A673 (cell line): Measurements from ENCODE around the gene ALDOA. TPM values are rescaled to one million over a fixed set of nuclear protein-coding genes. Genes with fewer than 3 reads are reported as not detected.
A peak's percentile ranks its signal among the peaks of the same experiment; 100 is the strongest.

Source experiments
- BruUV-seq: library from RNA; stranded (reverse); fragments of 400-500 nt; replicated peaks from 2 replicates; lab custom pipeline; 2021; lab: Mats Ljungman, UMichigan
- CTCF ChIA-PET: fragments of 300-600 bp; sonication (Branson Sonifier 250); formaldehyde crosslinking; loops from one replicate; lab custom pipeline; 2022; ENCODE audit warnings: antibody characterized with exemption; lab: Charles Lee
- POLR2A ChIA-PET: fragments of 300-600 bp; sonication (Branson Sonifier 250); formaldehyde crosslinking; loops from one replicate; lab custom pipeline; 2022; ENCODE audit warnings: antibody characterized with exemption; ENCODE audit not compliant: low non-redundant PET; lab: Charles Lee
- DNase-seq: peaks from one replicate; pipeline ENCODE4 v3.0.0-alpha.2; 2015; ENCODE audit warnings: low spot score
- H3K27ac ChIP-seq: fragments of 200-600 bp; sonication (generic); 2 replicates; pipeline ENCODE4 v1.5.1; 2016; ENCODE audit warnings: mixed run types, low read depth, mild to moderate bottlenecking, mixed read lengths, antibody characterized with exemption, low read length; ENCODE audit not compliant: poor library complexity, severe bottlenecking
- H3K27me3 ChIP-seq: fragments of 200-600 bp; sonication (generic); replicated peaks from 2 replicates; pipeline ENCODE4 v1.6.1; 2017; ENCODE audit warnings: mixed run types, low read depth, mild to moderate bottlenecking, mixed read lengths, antibody characterized with exemption, low read length; ENCODE audit not compliant: insufficient read depth, poor library complexity
- H3K36me3 ChIP-seq: fragments of 200-600 bp; sonication (generic); 2 replicates; pipeline ENCODE4 v1.6.1; 2016; ENCODE audit warnings: mixed run types, mild to moderate bottlenecking, mixed read lengths, antibody characterized with exemption, low read length; ENCODE audit not compliant: insufficient read depth, poor library complexity, severe bottlenecking
- H3K4me1 ChIP-seq: fragments of 200-600 bp; sonication (generic); 2 replicates; pipeline ENCODE4 v1.6.1; 2017; ENCODE audit warnings: mixed run types, mild to moderate bottlenecking, mixed read lengths, antibody characterized with exemption, low read length; ENCODE audit not compliant: insufficient read depth, poor library complexity, severe bottlenecking
- H3K4me3 ChIP-seq: fragments of 200-600 bp; sonication (generic); 2 replicates; pipeline ENCODE4 v1.5.1; 2016; ENCODE audit warnings: low read depth, mixed run types, mild to moderate bottlenecking, mixed read lengths, low read length; ENCODE audit not compliant: poor library complexity, severe bottlenecking
- H3K9me3 ChIP-seq: fragments of 200-600 bp; sonication (generic); 2 replicates; pipeline ENCODE4 v1.6.1; 2016; ENCODE audit warnings: mixed run types, low read depth, mild to moderate bottlenecking, mixed read lengths, antibody characterized with exemption, low read length; ENCODE audit not compliant: poor library complexity, severe bottlenecking
- EZH2 ChIP-seq: fragments of 200-600 bp; sonication (generic); IDR thresholded peaks from 2 replicates; pipeline ENCODE4 v1.6.1; 2017; ENCODE audit warnings: borderline replicate concordance, low read depth, mild to moderate bottlenecking, mixed read lengths, antibody characterized with exemption, low read length; ENCODE audit not compliant: poor library complexity, severe bottlenecking
- intact Hi-C: fragments of 100-400 bp; cut with micrococcal nuclease; formaldehyde crosslinking; loops from one replicate; pipeline ENCODE4 v1.10.0; 2022; ENCODE audit not compliant: unreplicated experiment
- total RNA-seq: library from RNA; stranded (reverse); gene quantifications from 2 replicates; pipeline ENCODE4 v1.2.3, GENCODE V29; 2021
- TF ChIP-seq, protein P1 (sequence below): fragments of 300-800, 200-600 bp; sonication (generic); conservative IDR thresholded peaks from 2 replicates; pipeline ENCODE4 v1.5.1; 2017; ENCODE audit warnings: low read depth, mild to moderate bottlenecking, antibody characterized with exemption, low read length, moderate library complexity, mixed read lengths

The ALDOA gene
- total RNA-seq, 1 experiment from 2014 or later = 1,729 TPM

DNA sequence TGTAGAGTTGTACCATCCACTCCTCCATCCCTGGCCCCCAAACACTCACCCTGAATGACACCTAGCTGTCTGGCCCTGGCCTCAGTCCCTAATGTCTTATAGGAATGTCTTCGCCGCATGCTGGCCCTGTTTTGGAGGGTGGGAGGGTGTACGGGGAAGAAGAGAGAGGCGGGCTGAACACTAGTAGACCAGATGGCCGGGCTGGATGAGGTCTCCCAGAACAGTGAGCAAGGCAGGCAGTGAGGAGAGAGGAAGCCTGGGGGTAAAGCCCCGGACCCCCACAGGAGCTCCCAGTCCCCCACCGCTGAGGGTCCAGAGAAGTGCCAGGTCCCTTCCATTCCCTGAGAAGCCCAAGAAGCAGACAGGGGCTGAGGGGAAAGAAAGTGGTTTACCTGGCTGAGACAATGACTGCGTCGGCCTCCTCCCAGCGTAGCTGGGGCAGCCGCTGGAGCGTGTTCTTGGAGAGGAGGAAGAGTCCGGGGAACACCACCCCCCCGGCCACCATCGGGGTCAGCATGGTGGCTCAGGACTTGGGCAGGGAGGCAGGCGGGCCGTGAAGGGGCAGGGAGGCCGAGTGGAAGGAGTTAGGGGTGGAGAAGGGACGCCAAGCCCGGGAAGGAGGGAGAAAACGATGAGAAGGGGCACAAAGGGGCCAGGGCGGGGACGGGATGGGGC, 35.4 kb upstream of the ALDOA start:
- CTCF ChIA-PET = interaction anchor here (0.5 kb wide), 1 partner anchor 329 kb away, joined by 3 read pairs; no protein-coding TSS in a partner anchor
- no peaks in the 10 kb centered on the region for H3K4me1 ChIP-seq
- no peaks in the 10 kb centered on the region for H3K27me3 ChIP-seq
- TF ChIP-seq EZH2 = no peak
- TF ChIP-seq, protein P1, sequence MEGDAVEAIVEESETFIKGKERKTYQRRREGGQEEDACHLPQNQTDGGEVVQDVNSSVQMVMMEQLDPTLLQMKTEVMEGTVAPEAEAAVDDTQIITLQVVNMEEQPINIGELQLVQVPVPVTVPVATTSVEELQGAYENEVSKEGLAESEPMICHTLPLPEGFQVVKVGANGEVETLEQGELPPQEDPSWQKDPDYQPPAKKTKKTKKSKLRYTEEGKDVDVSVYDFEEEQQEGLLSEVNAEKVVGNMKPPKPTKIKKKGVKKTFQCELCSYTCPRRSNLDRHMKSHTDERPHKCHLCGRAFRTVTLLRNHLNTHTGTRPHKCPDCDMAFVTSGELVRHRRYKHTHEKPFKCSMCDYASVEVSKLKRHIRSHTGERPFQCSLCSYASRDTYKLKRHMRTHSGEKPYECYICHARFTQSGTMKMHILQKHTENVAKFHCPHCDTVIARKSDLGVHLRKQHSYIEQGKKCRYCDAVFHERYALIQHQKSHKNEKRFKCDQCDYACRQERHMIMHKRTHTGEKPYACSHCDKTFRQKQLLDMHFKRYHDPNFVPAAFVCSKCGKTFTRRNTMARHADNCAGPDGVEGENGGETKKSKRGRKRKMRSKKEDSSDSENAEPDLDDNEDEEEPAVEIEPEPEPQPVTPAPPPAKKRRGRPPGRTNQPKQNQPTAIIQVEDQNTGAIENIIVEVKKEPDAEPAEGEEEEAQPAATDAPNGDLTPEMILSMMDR = no peak
- no peaks in the 10 kb centered on the region for H3K9me3 ChIP-seq
- H3K4me3 ChIP-seq = no peak overlapping the region
- DNase-seq = no peak
- H3K27ac ChIP-seq = no peak overlapping the region
- intact Hi-C loops = no loop called here
- POLR2A ChIA-PET = no interaction called here
- no peaks in the 10 kb centered on the region for H3K36me3 ChIP-seq
- BruUV-seq = no TSS peak

DNA sequence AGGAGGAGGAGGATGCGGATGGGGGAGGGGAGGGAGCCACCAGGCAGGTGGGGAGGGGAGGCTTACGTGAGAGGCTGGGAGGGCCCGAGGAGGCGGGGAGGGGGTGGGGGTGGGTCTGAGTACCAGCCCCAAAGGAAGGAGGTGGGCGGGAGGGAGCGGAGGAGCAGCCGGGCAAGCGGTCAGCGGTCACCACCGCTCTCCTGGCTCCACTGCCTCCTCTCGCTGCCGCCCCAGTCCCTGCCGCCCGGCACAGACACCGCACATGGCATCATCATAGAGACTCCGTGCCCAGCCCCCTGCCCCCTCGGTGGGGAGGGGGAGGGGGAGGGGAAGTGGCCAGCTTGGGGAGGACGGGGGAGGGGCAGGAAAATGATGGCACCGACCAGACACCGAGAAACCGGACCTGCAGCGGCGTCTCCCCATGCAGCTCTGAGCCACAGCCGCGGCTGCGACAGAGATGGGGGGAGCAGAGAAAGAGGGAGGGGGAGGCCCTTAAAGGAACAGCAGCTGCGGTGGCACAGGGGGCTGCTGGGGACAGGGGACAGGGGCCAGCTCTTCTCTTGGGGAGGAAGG, 34.6 kb upstream of the ALDOA start, which contains the start of gene TLCD3B:
Gene TLCD3B (minus strand): TSS at position 431 of the 573 bp plus-strand sequence. CDS start 744 bp downstream, outside the sequence.
- Histone ChIP-seq H3K27me3 (no peaks in the 10 kb centered on the region), H3K4me1 (no peaks in the 10 kb centered on the region), H3K9me3 (no peaks in the 10 kb centered on the region), H3K36me3 (no peaks in the 10 kb centered on the region), H3K4me3 (peak within 1 kb of the TSS; percentile 39), H3K27ac (no peak within 1 kb of the TSS)
- ChIA-PET CTCF (interaction anchor here (0.5 to 1.1 kb wide), 5 partner anchors 22 to 330 kb away, joined by 3 to 5 read pairs (median 3); a partner anchor contains a TSS), POLR2A (interaction anchor here (0.5 kb wide), 1 partner anchor 419 kb away, joined by 4 read pairs; no protein-coding TSS in a partner anchor)
- no TSS peak for BruUV-seq
- intact Hi-C loops = no loop called here
- TF ChIP-seq, protein P1 = no peak
- TF ChIP-seq EZH2 = no peak
- DNase-seq = no peak

DNA sequence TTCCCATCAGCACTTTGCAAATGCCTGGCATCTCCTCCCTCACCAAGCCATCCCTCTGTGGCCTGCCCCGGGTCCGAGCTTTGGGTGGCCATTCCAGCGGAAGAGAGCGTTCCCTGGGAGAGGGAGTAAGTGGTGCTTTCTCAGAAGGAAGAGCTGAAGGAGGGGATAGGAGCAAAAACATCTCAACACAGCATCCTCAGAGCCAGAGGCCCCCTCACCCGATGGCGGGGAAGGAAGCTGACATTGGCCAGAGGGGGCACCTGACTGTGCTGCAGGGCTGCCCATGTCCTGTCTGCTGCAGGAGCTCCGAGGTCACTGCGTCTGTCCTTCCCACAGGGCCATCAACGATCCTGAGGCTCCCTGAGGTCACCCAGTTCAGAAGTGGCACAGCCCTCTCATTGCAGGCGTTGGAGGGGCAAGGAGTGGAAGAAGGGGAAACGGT, 34.1 kb upstream of the ALDOA start:
- no peak overlapping the region for H3K27ac ChIP-seq
- no peak for TF ChIP-seq EZH2
- POLR2A ChIA-PET = no interaction called here

More for the DNA sequence above, 34.1 kb upstream of the ALDOA start:
- intact Hi-C loops = no loop called here
- Histone ChIP-seq H3K27me3 (no peaks in the 10 kb centered on the region), H3K9me3 (no peaks in the 10 kb centered on the region), H3K4me3 (peak overlapping the region; percentile 39), H3K36me3 (no peaks in the 10 kb centered on the region), H3K4me1 (no peaks in the 10 kb centered on the region)
- no peak for DNase-seq
- no TSS peak for BruUV-seq
- CTCF ChIA-PET = interaction anchor here (1.1 to 1.5 kb wide), 2 partner anchors 21 to 331 kb away, joined by 3 to 11 read pairs; a partner anchor contains a TSS
